Neuron (in vitro differentiated cells): Measurements from ENCODE around the gene MCM5.

ENCODE experiments used
- H2AFZ ChIP-seq: one replicate; pipeline ENCODE4 v1.6.1; 2013; ENCODE audit warnings: low read depth, mild to moderate bottlenecking, inconsistent platforms, low read length, moderate library complexity
- H3K27me3 ChIP-seq: one replicate; pipeline ENCODE4 v1.6.1; 2013; ENCODE audit warnings: low read length; ENCODE audit not compliant: insufficient read depth
- H3K36me3 ChIP-seq: one replicate; pipeline ENCODE4 v1.6.1; 2013; ENCODE audit warnings: low read length; ENCODE audit not compliant: insufficient read depth
- H3K4me1 ChIP-seq: one replicate; pipeline ENCODE4 v1.6.1; 2013; ENCODE audit warnings: low read length; ENCODE audit not compliant: insufficient read depth
- H3K4me3 ChIP-seq: 2 replicates; pipeline ENCODE4 v1.5.1; 2013; ENCODE audit warnings: mild to moderate bottlenecking, low read length, moderate library complexity
- H3K9me3 ChIP-seq: one replicate; pipeline ENCODE4 v1.6.1; 2013; ENCODE audit warnings: low read length

Gene MCM5

GRCh38 chr22:35445933-35446332 is 46.0 kb downstream of the MCM5 start:
- peaks cover 6% of the 10 kb centered on the region for H3K4me1 ChIP-seq
- H3K27me3 ChIP-seq = no peaks in the 10 kb centered on the region
- H3K36me3 ChIP-seq = peaks cover 2% of the 10 kb centered on the region
- no peak overlapping the region for H3K4me3 ChIP-seq
- no peaks in the 10 kb centered on the region for H3K9me3 ChIP-seq
- no peak overlapping the region for H2AFZ ChIP-seq

GRCh38 chr22:35446365-35446764 is 46.4 kb downstream of the MCM5 start:
- Histone ChIP-seq H3K4me3 (no peak overlapping the region), H3K9me3 (no peaks in the 10 kb centered on the region), H3K36me3 (peaks cover 2% of the 10 kb centered on the region), H3K27me3 (no peaks in the 10 kb centered on the region), H3K4me1 (peaks cover 10% of the 10 kb centered on the region), H2AFZ (no peak overlapping the region)

GRCh38 chr22:35448523-35448922 is 48.6 kb downstream of the MCM5 start:
- Histone ChIP-seq H2AFZ (no peak overlapping the region), H3K4me1 (peaks cover 18% of the 10 kb centered on the region), H3K9me3 (no peaks in the 10 kb centered on the region), H3K27me3 (no peaks in the 10 kb centered on the region), H3K4me3 (no peak overlapping the region), H3K36me3 (peaks cover 2% of the 10 kb centered on the region)

GRCh38 chr22:35449829-35450689 is 50.1 kb downstream of the MCM5 start:
- Histone ChIP-seq H3K4me1 (peaks cover 18% of the 10 kb centered on the region), H3K4me3 (no peak overlapping the region), H3K9me3 (no peaks in the 10 kb centered on the region), H3K27me3 (no peaks in the 10 kb centered on the region), H2AFZ (no peak overlapping the region), H3K36me3 (peaks cover 2% of the 10 kb centered on the region)

- Histone ChIP-seq H3K36me3 (peaks cover 2% of the 10 kb centered on the region), H3K9me3 (no peaks in the 10 kb centered on the region), H3K27me3 (no peaks in the 10 kb centered on the region), H2AFZ (peak overlapping the region; percentile 40), H3K4me3 (no peak overlapping the region), H3K4me1 (peaks cover 18% of the 10 kb centered on the region)
Observed at GRCh38 chr22:35450824-35451569, 51.1 kb downstream of the MCM5 start.

GRCh38 chr22:35451592-35451991 is 51.7 kb downstream of the MCM5 start:
- no peaks in the 10 kb centered on the region for H3K9me3 ChIP-seq
- peaks cover 2% of the 10 kb centered on the region for H3K36me3 ChIP-seq
- H3K4me3 ChIP-seq = no peak overlapping the region
- peak overlapping the region; percentile 40 for H2AFZ ChIP-seq
- no peaks in the 10 kb centered on the region for H3K27me3 ChIP-seq
- H3K4me1 ChIP-seq = peaks cover 18% of the 10 kb centered on the region

- H3K27me3 ChIP-seq = no peaks in the 10 kb centered on the region
- H3K9me3 ChIP-seq = no peaks in the 10 kb centered on the region
- H3K4me1 ChIP-seq = peaks cover 18% of the 10 kb centered on the region
- H3K4me3 ChIP-seq = no peak overlapping the region
- H3K36me3 ChIP-seq = peaks cover 2% of the 10 kb centered on the region
- no peak overlapping the region for H2AFZ ChIP-seq
Observed at GRCh38 chr22:35452351-35452781, 52.4 kb downstream of the MCM5 start.

GRCh38 chr22:35452810-35453743 is 53.1 kb downstream of the MCM5 start:
- Histone ChIP-seq H3K4me3 (no peak overlapping the region), H3K4me1 (peaks cover 20% of the 10 kb centered on the region), H3K9me3 (no peaks in the 10 kb centered on the region), H2AFZ (no peak overlapping the region), H3K36me3 (peaks cover 2% of the 10 kb centered on the region), H3K27me3 (no peaks in the 10 kb centered on the region)

- Histone ChIP-seq H3K27me3 (no peaks in the 10 kb centered on the region), H3K9me3 (no peaks in the 10 kb centered on the region), H2AFZ (no peak overlapping the region), H3K4me1 (peaks cover 30% of the 10 kb centered on the region), H3K4me3 (no peak overlapping the region), H3K36me3 (no peaks in the 10 kb centered on the region)
Observed at GRCh38 chr22:35454416-35455054, 54.6 kb downstream of the MCM5 start.

- Histone ChIP-seq H3K9me3 (no peaks in the 10 kb centered on the region), H2AFZ (no peak overlapping the region), H3K27me3 (no peaks in the 10 kb centered on the region), H3K4me3 (no peak overlapping the region), H3K36me3 (no peaks in the 10 kb centered on the region), H3K4me1 (peaks cover 28% of the 10 kb centered on the region)
Observed at GRCh38 chr22:35455529-35455928, 55.6 kb downstream of the MCM5 start.

GRCh38 chr22:35456757-35457156 is 56.8 kb downstream of the MCM5 start:
- no peak overlapping the region for H2AFZ ChIP-seq
- H3K9me3 ChIP-seq = no peaks in the 10 kb centered on the region
- H3K27me3 ChIP-seq = no peaks in the 10 kb centered on the region
- peaks cover 16% of the 10 kb centered on the region for H3K4me1 ChIP-seq
- no peaks in the 10 kb centered on the region for H3K36me3 ChIP-seq
- H3K4me3 ChIP-seq = no peak overlapping the region

GRCh38 chr22:35457729-35458546 is 58.0 kb downstream of the MCM5 start:
- H2AFZ ChIP-seq = no peak overlapping the region
- no peak overlapping the region for H3K4me3 ChIP-seq
- no peaks in the 10 kb centered on the region for H3K36me3 ChIP-seq
- H3K9me3 ChIP-seq = no peaks in the 10 kb centered on the region
- peaks cover 12% of the 10 kb centered on the region for H3K4me1 ChIP-seq
- no peaks in the 10 kb centered on the region for H3K27me3 ChIP-seq
